GM18517 (cell line): Measurements from ENCODE around the gene SRSF6.
"Not testable (repeated sequence)": the region's sequence is repeated elsewhere in the genome, so short reads cannot be mapped to it uniquely, and the experiment has no call there.

Experiments used
- ATAC-seq: cut with Tn5 transposase; IDR thresholded peaks from one replicate; pipeline ENCODE4 v1.9.1; 2021; ENCODE audit warnings: mild to moderate bottlenecking, moderate library complexity; ENCODE audit not compliant: unreplicated experiment

Gene SRSF6

GRCh38 chr20:43457640-43458421 lies at the start of gene SRSF6:
Gene SRSF6 (plus strand): TSS chr20:43457896. CDS start chr20:43458034, 138 bp downstream.
- ATAC-seq = peak; percentile 77

GRCh38 chr20:43408848-43409576 lies 48.7 kb upstream of the SRSF6 start:
- ATAC-seq = no peak

- ATAC-seq = no peak
Observed at GRCh38 chr20:43409577-43409913, 48.2 kb upstream of the SRSF6 start.

DNA sequence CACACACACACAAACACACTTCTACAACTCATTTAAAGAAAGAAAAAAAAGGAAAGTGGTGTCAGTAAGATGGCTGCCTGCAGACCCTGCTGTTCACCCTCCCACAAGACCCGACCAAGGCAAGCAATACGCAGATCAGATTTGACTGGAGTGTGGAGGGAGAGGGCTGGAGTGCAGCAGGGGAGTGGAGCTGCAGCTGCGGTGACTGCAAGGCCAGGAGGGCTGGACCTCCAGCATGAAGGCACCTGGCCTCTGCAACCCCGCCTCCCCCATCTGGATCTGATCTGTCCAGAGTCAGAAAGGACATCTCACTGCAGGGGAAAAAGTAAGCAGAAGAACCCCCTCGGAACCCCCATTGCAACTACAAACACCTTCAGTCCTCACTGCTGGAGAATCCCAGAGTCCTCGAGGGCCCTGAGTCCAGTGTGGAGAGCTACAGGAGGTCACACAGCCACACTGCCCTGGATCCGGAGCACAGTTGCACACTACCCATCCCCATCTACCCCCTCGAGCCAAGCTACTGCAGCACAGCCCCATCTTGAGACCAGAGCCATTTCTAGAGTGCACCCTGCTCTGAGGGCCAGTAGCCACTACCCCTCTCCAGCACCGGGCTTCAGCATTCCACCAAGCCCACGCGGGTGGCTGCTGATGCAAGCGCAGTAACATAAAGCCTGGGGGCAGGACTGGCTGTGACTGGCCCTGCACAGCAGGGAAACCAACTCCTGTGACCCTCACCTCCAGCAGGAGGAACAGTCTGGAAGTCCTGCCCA lies 41.9 kb upstream of the SRSF6 start:
- no peak for ATAC-seq

DNA sequence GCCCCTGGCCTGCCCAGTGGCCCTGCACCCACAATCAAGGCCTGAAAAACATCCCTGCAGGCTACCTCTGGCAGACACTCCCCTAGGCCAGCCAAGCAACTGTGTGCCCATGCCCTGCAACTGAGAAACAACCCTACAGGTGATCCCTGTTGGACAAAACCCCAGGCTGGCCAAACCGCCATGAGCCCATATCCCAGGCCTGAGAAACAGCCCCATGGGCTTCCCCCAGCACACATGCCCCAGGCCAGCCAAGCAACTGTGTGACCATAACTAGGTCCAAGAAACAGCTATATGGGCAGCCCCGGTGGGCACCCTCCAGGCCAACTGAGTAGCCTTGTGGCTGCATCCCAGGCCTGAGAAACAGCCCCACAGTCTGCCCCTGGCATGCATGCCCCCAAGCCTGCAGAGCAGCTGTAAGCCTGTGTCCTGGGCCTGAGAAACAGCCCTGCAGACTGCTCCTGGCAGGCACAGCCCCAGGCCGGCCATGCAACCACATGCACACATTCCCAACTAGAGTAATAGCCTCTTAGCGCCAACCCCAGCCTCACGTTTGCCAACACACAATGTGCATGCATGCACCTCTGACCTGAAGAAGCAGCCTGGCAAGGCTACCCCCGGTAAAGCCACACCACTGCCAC lies 41.0 kb upstream of the SRSF6 start:
- no peak for ATAC-seq

DNA sequence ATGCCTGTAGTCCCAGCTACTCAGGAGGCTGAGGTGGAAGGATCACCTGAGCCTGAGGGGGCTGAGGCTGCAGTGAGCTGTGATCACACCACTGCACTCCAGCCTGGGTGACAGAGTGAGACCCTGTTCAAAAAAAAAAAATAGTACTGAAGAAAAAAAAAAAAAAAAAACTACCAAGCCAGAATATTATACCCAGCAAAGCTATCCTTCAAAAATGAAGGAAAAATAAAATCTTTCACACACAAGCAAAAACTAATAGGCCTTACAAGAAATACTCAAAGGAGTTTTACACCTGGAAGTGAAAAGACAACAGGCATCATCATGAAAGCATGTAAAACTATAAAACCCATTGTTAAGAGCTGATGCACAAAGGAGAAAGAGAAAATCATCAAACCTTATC lies 37.5 kb upstream of the SRSF6 start:
- ATAC-seq = no peak

- ATAC-seq = not testable (repeated sequence)
Observed at GRCh38 chr20:43420913-43421312, 36.8 kb upstream of the SRSF6 start.

GRCh38 chr20:43426172-43426571 lies 31.5 kb upstream of the SRSF6 start:
- ATAC-seq = no peak

DNA sequence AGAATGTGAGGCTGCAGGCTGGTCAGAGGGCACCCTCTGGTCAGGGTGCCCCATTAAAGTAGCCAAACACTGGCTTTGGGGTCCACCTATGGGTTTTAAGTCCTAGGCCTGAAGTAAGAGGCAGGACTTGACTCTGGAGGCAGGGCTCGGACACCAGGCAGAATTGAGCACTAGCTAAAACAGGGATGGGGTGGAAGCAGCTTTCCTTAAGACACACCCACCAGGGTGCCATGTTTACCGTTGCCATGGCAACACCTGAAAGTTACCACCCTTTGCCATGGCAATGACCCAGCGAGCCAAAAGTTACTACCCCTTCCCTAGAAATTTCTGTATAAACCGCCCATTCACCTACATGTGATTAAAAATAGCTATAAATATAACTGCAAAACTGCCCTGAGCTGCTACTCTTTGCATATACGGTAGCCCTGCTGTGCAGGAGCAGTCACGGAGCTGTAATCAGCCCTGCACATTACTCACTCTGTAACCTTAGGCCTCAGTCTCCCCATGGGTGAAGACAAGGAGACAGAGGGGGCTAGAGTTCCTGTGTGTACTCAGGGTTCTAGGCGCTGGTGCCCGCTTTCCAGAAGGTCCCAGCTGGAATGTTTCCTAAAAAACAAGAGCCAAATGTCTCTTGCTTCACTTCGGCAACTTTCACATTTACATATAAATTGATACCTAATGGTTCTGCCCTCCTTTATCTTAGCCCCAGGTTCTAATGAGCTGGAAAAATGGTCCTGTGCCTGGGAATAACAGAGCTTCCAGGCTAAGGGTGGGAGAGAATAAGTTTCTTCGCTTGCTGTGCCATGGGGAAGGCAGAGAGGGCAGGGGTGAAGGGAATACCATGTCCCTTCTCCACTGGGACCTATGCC lies 27.2 kb upstream of the SRSF6 start:
- ATAC-seq = no peak

- ATAC-seq = no peak
Observed at GRCh38 chr20:43431134-43431519, 26.6 kb upstream of the SRSF6 start.

- ATAC-seq = no peak
Observed at GRCh38 chr20:43432498-43432897, 25.2 kb upstream of the SRSF6 start.

DNA sequence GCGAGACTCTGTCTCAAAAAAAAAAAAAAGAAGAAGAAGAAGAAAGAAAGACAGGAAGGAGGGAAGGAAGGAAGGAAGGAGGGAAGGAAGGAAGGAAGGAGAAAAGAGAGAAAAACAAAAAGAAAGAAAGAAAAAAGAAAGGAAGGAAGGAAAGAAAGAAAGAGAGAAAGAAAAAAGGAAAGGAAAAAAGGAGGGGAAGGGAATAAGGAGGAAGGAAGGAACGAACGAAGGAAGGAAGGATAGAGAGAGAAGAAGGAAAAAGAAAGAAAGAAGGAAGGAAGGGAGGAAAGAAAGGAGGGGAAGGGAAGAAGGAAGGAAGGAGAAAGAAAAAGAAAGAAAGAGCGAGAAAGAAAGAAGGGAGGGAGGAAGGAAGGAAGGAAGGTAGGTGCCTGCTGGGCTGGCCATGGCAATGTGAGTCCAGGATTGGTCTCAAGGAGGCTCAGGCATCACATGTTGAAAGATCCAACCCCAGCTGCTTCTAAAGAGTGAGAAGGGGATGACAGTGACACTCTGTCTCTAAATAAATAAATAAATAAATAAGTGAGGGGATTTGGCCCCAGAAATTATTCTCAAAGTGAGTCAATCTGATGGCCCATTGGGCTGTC lies 24.3 kb upstream of the SRSF6 start:
- no peak for ATAC-seq

GRCh38 chr20:43434565-43434964 lies 23.1 kb upstream of the SRSF6 start:
- ATAC-seq = no peak

DNA sequence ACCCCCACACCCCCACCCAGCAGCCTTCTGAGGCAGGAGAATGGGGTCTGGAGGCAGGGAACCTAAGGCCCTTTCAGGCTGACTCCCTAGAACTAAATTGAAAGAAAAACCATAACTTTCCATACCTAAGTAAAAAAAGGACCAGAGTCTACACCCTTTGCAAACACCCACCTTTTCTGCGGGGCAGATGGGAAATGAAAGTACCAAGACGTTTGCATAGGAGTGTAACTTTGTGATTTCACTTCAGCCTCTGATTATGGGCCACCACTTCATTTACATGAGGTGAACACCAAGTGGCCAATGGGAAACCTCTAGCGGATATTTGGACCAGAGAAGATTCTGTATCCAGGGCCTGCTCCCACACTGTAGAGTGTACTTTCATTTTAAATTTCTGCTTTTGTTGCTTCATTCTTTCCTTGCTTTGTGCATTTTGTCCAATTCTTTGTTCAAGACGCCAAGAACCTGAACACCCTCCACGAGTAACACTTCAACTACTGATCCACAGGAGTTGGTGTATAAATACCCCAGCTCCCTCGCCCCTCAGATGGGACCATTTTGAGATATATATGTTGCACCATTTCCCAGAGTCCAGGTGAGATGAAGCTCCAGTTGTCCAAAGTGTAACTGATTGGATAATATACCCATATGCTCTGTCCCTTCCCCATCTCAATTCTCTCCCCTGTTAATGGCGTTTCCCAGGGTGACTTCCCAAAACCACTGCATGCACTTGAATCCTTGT lies 18.9 kb upstream of the SRSF6 start:
- ATAC-seq = peak; percentile 86

GRCh38 chr20:43440531-43440930 lies 17.2 kb upstream of the SRSF6 start:
- ATAC-seq = no peak

GRCh38 chr20:43442282-43442880 lies 15.3 kb upstream of the SRSF6 start:
- no peak for ATAC-seq

- ATAC-seq = no peak
Observed at GRCh38 chr20:43444107-43444506, 13.6 kb upstream of the SRSF6 start.

GRCh38 chr20:43446361-43446879 lies 11.3 kb upstream of the SRSF6 start:
- no peak for ATAC-seq

DNA sequence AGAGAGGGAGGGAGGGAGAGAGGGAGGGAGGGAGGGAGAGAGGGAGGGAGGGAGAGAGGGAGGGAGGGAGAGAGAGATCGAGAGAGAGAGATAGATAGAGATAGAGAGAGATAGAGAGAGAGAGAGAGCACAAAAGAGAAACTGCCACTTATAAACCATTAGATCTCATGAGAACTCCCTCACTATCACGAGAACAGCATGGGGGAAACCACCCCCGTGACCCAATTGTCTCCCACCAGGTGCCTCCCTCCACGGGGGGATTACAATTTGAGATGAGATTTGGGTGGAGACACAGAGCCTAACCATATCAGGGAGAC lies 9.3 kb upstream of the SRSF6 start:
- ATAC-seq = not testable (repeated sequence)
